Prostate gland (tissue), 2 donors: ENCODE results near the gene INAVA. TPM values are rescaled to one million over a fixed set of nuclear protein-coding genes. Genes with fewer than 3 reads are reported as not detected.
A peak's percentile ranks its signal among the peaks of the same experiment; 100 is the strongest.

Experiments
- DNase-seq: peaks from one replicate; pipeline ENCODE4 v3.0.0-alpha.2; 2019; ENCODE audit warnings: low spot score
- H3K27ac ChIP-seq, 2 donors: fragments of 200-600 bp; sonication (generic); 2 replicates each; pipeline ENCODE4 v1.5.1; 2017 to 2019
- H3K27me3 ChIP-seq: fragments of 200-600 bp; sonication (generic); replicated peaks from 2 replicates; pipeline ENCODE4 v1.5.1; 2019; ENCODE audit not compliant: insufficient read depth
- H3K36me3 ChIP-seq, 2 donors: fragments of 200-600 bp; sonication (generic); 1 replicate in 1 of 2; 2 replicates in 1 of 2; pipeline versions ENCODE4 v1.5.1 to v1.8.1; 2017 to 2019
- H3K4me1 ChIP-seq: fragments of 200-600 bp; sonication (generic); replicated peaks from 2 replicates; pipeline ENCODE4 v1.5.1; 2019
- H3K4me3 ChIP-seq, 2 donors: fragments of 200-600 bp; sonication (generic); 2 replicates each; pipeline ENCODE4 v1.5.1; 2017 to 2019
- H3K9me3 ChIP-seq: fragments of 200-600 bp; sonication (generic); 2 replicates; pipeline ENCODE4 v1.5.1; 2017
- POLR2A ChIP-seq: fragments of 450-650 bp; IDR thresholded peaks from one replicate; pipeline ENCODE4 v1.6.1; 2016; ENCODE audit warnings: antibody characterized with exemption, mild to moderate bottlenecking
- POLR2AphosphoS5 ChIP-seq: sonication (generic); formaldehyde crosslinking; IDR thresholded peaks from one replicate; pipeline ENCODE4 v1.6.1; 2017; ENCODE audit warnings: antibody characterized with exemption
- WGBS: methylation state at CpG from one replicate; pipeline ENCODE4 v1.1.5; 2018; 5-methylcytosine and 5-hydroxymethylcytosine counted together
- intact Hi-C: fragments of 100-400 bp; cut with DNase I; formaldehyde crosslinking; loops from one replicate; pipeline ENCODE4 v1.14.2; 2022
- total RNA-seq, 2 donors: library from RNA; depleted of rRNA; stranded (reverse); fragments of >200 nt; gene quantifications; one replicate each; pipeline ENCODE4 v1.1.0, GENCODE V29; 2016
- TF ChIP-seq, protein P1 (sequence below), 4 experiments: fragments of 200-600 bp in 2 of 4; fragments of 450-650 bp in 2 of 4; sonication (generic) in 2 of 4; IDR thresholded peaks; 1 replicate in 3 of 4; 2 replicates in 1 of 4; pipeline ENCODE4 v1.5.1; 2016 to 2019; ENCODE audit warnings: antibody characterized with exemption in 4 of 4, mild to moderate bottlenecking in 2 of 4, moderate library complexity in 2 of 4

The INAVA gene
- total RNA-seq, 2 donors from 2014 or later, result 7.4 to 27.1 TPM

GRCh38 chr1:200888349-200888838 lies 6.3 kb upstream of the INAVA start:
- no peaks in the 10 kb centered on the region for H3K4me1 ChIP-seq
- no peak overlapping the region for H3K4me3 ChIP-seq
- H3K27me3 ChIP-seq, result no peaks in the 10 kb centered on the region
- no peaks in the 10 kb centered on the region for H3K36me3 ChIP-seq
- intact Hi-C loops, result no loop called here
- TF ChIP-seq POLR2AphosphoS5, result no peak
- TF ChIP-seq POLR2A, result no peak
- TF ChIP-seq, protein P1, sequence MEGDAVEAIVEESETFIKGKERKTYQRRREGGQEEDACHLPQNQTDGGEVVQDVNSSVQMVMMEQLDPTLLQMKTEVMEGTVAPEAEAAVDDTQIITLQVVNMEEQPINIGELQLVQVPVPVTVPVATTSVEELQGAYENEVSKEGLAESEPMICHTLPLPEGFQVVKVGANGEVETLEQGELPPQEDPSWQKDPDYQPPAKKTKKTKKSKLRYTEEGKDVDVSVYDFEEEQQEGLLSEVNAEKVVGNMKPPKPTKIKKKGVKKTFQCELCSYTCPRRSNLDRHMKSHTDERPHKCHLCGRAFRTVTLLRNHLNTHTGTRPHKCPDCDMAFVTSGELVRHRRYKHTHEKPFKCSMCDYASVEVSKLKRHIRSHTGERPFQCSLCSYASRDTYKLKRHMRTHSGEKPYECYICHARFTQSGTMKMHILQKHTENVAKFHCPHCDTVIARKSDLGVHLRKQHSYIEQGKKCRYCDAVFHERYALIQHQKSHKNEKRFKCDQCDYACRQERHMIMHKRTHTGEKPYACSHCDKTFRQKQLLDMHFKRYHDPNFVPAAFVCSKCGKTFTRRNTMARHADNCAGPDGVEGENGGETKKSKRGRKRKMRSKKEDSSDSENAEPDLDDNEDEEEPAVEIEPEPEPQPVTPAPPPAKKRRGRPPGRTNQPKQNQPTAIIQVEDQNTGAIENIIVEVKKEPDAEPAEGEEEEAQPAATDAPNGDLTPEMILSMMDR (IDR thresholded peaks at IDR 0.05), result no peak
- H3K9me3 ChIP-seq, result no peaks in the 10 kb centered on the region
- 76% methylated on average over 7 of the region's 7 CpGs for WGBS
- H3K27ac ChIP-seq, result no peak overlapping the region
- DNase-seq, result no peak

DNA sequence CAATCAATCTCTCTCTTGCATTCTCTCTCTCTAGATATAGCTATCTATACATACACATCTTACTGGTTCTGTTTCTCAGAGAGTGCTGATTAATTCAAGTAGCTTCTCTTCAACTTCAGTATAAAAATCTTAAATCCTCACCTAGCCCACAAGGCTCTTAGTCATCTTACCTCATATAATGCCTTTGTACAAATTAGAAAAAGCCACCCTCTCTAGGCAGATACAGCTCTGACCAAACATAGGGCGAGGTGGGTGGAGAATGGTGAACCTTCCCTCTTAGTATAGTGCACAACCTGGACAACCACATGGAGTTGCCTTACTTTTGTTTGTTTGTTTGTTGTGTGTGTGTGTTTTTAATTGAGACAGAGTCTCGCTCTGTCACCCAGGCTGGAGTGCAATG lies 5.1 kb upstream of the INAVA start:
- WGBS, result 94% methylated on average over 2 of the region's 2 CpGs
- H3K4me1 ChIP-seq, result no peaks in the 10 kb centered on the region
- H3K9me3 ChIP-seq, result no peaks in the 10 kb centered on the region
- no peak overlapping the region for H3K27ac ChIP-seq
- DNase-seq, result no peak
- no peak overlapping the region for H3K4me3 ChIP-seq
- intact Hi-C loops, result no loop called here
- no peaks in the 10 kb centered on the region for H3K36me3 ChIP-seq
- TF ChIP-seq POLR2A (no peak), POLR2AphosphoS5 (no peak)
- H3K27me3 ChIP-seq, result no peaks in the 10 kb centered on the region

DNA sequence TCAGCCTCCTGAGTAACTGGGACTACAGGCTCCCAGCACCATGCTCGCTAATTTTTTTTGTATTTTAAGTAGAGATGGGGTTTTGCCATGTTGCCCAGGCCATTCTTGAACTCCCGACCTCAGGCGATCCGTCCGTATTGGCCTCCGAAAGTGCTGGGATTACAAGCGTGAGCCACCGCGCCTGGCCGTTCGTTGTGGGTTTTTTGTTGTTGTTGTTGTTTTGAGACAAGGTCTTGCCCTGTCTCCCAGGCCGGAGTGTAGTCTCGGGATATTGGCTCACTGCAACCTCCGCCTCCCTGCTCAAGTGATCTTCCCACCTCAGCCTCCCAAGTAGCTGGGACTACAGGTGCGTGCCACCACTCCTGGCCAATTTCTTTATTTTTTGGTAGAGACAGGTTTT lies 4.7 kb upstream of the INAVA start:
- Histone ChIP-seq H3K27me3 (no peaks in the 10 kb centered on the region), H3K27ac (no peak overlapping the region), H3K4me3 (no peak overlapping the region), H3K4me1 (no peaks in the 10 kb centered on the region), H3K36me3 (no peaks in the 10 kb centered on the region), H3K9me3 (no peaks in the 10 kb centered on the region)
- TF ChIP-seq POLR2A, result no peak
- TF ChIP-seq, protein P1 (IDR thresholded peaks at IDR 0.05), result no peak
- TF ChIP-seq POLR2AphosphoS5, result no peak
- intact Hi-C loops, result no loop called here
- WGBS, result 96% methylated on average over 15 of the region's 15 CpGs
- no peak for DNase-seq

DNA sequence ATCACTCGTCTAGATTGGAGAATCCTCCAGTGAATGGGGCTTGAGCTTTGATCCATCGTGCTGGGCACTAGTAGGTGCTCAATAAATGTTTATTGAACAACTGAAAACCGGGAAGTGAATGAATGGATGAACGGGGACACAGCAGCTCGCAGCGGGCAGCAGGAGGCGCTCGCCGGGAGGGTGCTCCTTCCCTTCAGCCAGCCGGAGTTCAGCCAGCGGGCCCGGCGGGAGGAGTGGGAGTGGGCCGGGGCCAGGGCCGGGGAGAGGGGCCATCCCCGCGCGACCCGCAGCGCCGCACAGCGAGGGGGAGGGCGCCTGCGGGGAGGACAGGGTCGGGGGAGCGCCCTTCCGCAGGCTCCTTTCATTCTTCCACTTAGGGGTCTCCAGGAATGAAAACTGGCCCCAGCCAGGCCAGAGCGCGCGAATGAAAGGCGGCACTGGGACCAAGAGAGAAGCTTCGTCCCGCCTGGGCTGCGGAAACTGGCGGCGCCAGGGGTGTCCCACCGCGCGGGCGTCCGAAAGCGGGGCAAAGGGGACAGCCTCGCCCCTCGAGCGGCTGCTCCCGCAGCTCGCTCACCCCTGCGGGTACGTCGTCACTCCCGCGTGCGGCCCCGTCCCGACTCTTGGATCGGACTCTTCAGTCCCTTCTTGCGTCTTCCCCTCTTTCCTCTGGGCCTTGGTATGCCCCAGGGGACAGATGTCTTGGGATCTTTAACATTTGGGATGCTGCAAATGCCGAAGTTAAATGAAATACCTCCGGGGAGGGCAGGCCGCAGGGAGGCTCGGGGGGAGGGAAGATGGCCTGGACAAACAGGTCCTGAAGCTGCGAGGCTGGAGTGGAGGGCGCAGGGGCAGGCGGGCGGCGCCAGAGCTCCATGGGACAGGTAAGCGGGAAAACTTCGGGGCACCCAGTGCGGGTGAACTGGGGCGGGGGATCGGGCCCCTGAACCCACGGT lies 3.6 kb upstream of the INAVA start:
- no peak for TF ChIP-seq POLR2A
- TF ChIP-seq, protein P1 (IDR thresholded peaks at IDR 0.05), result peak in 2 of 4 experiments; percentile 19 to 47
- WGBS, result 3% methylated on average over 69 of the region's 72 CpGs
- H3K4me1 ChIP-seq, result no peaks in the 10 kb centered on the region
- no peaks in the 10 kb centered on the region for H3K36me3 ChIP-seq
- DNase-seq, result peak; percentile 30
- intact Hi-C loops, result no loop called here
- H3K4me3 ChIP-seq, result peak overlapping the region; percentile 34 to 42
- H3K9me3 ChIP-seq, result no peaks in the 10 kb centered on the region
- H3K27ac ChIP-seq, result peak overlapping the region in 1 of 2 donors; percentile 60
- no peaks in the 10 kb centered on the region for H3K27me3 ChIP-seq

- no peaks in the 10 kb centered on the region for H3K9me3 ChIP-seq
- H3K4me1 ChIP-seq, result no peaks in the 10 kb centered on the region
- H3K27ac ChIP-seq, result peak overlapping the region in 1 of 2 donors; percentile 6
- no peaks in the 10 kb centered on the region for H3K36me3 ChIP-seq
- TF ChIP-seq POLR2AphosphoS5, result no peak
- intact Hi-C loops, result no loop called here
- 33% methylated on average over 8 of the region's 8 CpGs for WGBS
- H3K27me3 ChIP-seq, result no peaks in the 10 kb centered on the region
- no peak for DNase-seq
- peak overlapping the region; percentile 34 to 42 for H3K4me3 ChIP-seq
These were observed 2.9 kb upstream of the INAVA start for GRCh38 chr1:200891774-200892157.

GRCh38 chr1:200892546-200892945 lies 2.2 kb upstream of the INAVA start:
- no peak for DNase-seq
- 70% methylated on average over 4 of the region's 4 CpGs for WGBS
- H3K27ac ChIP-seq, result no peak overlapping the region
- H3K4me3 ChIP-seq, result no peak overlapping the region
- TF ChIP-seq, protein P1 (IDR thresholded peaks at IDR 0.05), result no peak
- TF ChIP-seq POLR2A (no peak), POLR2AphosphoS5 (no peak)
- intact Hi-C loops, result no loop called here
- H3K9me3 ChIP-seq, result no peaks in the 10 kb centered on the region
- no peaks in the 10 kb centered on the region for H3K27me3 ChIP-seq
- H3K36me3 ChIP-seq, result no peaks in the 10 kb centered on the region
- H3K4me1 ChIP-seq, result no peaks in the 10 kb centered on the region
